HEK293 (cell line): ENCODE measurements around the gene FOXN3.

Source experiments
- CTCF ChIA-PET: fragments of 350-600 bp; formaldehyde crosslinking; extraction: SDS; loops from one replicate; lab custom pipeline; 2021; ENCODE audit warnings: antibody characterized with exemption; lab: Yijun Ruan, JAX
- POLR2A ChIA-PET: fragments of 300-600 bp; formaldehyde crosslinking; extraction: SDS; loops from one replicate; lab custom pipeline; 2020; ENCODE audit warnings: antibody characterized with exemption, inconsistent platforms; lab: Yijun Ruan, JAX
- H3K27ac ChIP-seq: fragments of 200-500 bp; sonication (Bioruptor generic); 2 replicates; pipeline ENCODE4 v1.5.1; 2014; ENCODE audit warnings: low read depth, low read length, control low read depth, inconsistent platforms; ENCODE audit errors: extremely low read depth
- H3K36me3 ChIP-seq, 2 experiments: fragments of 200-500 bp in 1 of 2; sonication (Bioruptor generic) in 1 of 2; 1 replicate in 1 of 2; 2 replicates in 1 of 2; pipeline ENCODE4 v1.5.1; 2014 to 2017; ENCODE audit warnings: inconsistent platforms in 2 of 2, low read length in 2 of 2; ENCODE audit not compliant: control insufficient read depth in 2 of 2, insufficient read depth in 1 of 2
- H3K4me1 ChIP-seq: fragments of 200-500 bp; sonication (Bioruptor generic); 2 replicates; pipeline ENCODE4 v1.5.1; 2014; ENCODE audit warnings: mild to moderate bottlenecking, low read length, inconsistent platforms; ENCODE audit not compliant: control insufficient read depth, insufficient read depth
- H3K4me3 ChIP-seq: 2 replicates; pipeline ENCODE4 v1.5.1; 2011; ENCODE audit warnings: low read depth, mild to moderate bottlenecking, control low read depth, low read length, moderate library complexity
- H3K9me3 ChIP-seq: fragments of 200-500 bp; sonication (Bioruptor generic); 2 replicates; pipeline ENCODE4 v1.5.1; 2014; ENCODE audit warnings: low read depth, low read length, inconsistent platforms; ENCODE audit not compliant: control insufficient read depth, insufficient read depth
- GFI1B ChIP-seq: fragments of 450-650 bp; formaldehyde crosslinking; IDR thresholded peaks from 2 replicates; pipeline ENCODE4 v1.5.1; 2016; ENCODE audit warnings: missing biosample characterization, missing genetic modification characterization
- REPIN1 ChIP-seq: fragments of 450-650 bp; formaldehyde crosslinking; IDR thresholded peaks from 2 replicates; pipeline ENCODE4 v1.5.1; 2017; ENCODE audit warnings: missing biosample characterization, missing genetic modification characterization, low read depth
- ZFP41 ChIP-seq: fragments of 450-650 bp; formaldehyde crosslinking; IDR thresholded peaks from 2 replicates; pipeline ENCODE4 v1.5.1; 2016; ENCODE audit warnings: missing biosample characterization, missing genetic modification characterization, borderline replicate concordance
- ZNF133 ChIP-seq: fragments of 450-650 bp; formaldehyde crosslinking; IDR thresholded peaks from 2 replicates; pipeline ENCODE4 v1.5.1; 2016; ENCODE audit warnings: missing biosample characterization, missing genetic modification characterization
- ZNF138 ChIP-seq: fragments of 450-650 bp; formaldehyde crosslinking; IDR thresholded peaks from 2 replicates; pipeline ENCODE4 v1.5.1; 2016; ENCODE audit warnings: missing biosample characterization, missing genetic modification characterization, borderline replicate concordance
- ZNF157 ChIP-seq: fragments of 450-650 bp; formaldehyde crosslinking; IDR thresholded peaks from 2 replicates; pipeline ENCODE4 v1.5.1; 2016; ENCODE audit warnings: missing biosample characterization, missing genetic modification characterization
- ZNF16 ChIP-seq: fragments of 450-650 bp; formaldehyde crosslinking; IDR thresholded peaks from 2 replicates; pipeline ENCODE4 v1.5.1; 2016; ENCODE audit warnings: low read depth, missing biosample characterization, missing genetic modification characterization
- ZNF239 ChIP-seq: fragments of 450-650 bp; formaldehyde crosslinking; IDR thresholded peaks from 2 replicates; pipeline ENCODE4 v1.5.1; 2016; ENCODE audit warnings: missing biosample characterization, missing genetic modification characterization
- ZNF274 ChIP-seq, 2 experiments: fragments of 200-500 bp in 1 of 2; fragments of 450-650 bp in 1 of 2; sonication (Bioruptor generic) in 1 of 2; formaldehyde crosslinking in 1 of 2; IDR thresholded peaks; 2 replicates each; pipeline versions ENCODE4 v1.5.1 to v1.6.1; 2014 to 2016; ENCODE audit warnings: borderline replicate concordance in 1 of 2, inconsistent platforms in 1 of 2, low read length in 1 of 2, missing biosample characterization in 1 of 2, missing genetic modification characterization in 1 of 2
- ZNF324 ChIP-seq: fragments of 450-650 bp; formaldehyde crosslinking; IDR thresholded peaks from 2 replicates; pipeline ENCODE4 v1.5.1; 2016; ENCODE audit warnings: missing biosample characterization, missing genetic modification characterization
- ZNF366 ChIP-seq: fragments of 450-650 bp; formaldehyde crosslinking; conservative IDR thresholded peaks from 2 replicates; pipeline ENCODE4 v1.5.1; 2016; ENCODE audit warnings: missing biosample characterization, missing genetic modification characterization
- ZNF433 ChIP-seq: fragments of 450-650 bp; formaldehyde crosslinking; IDR thresholded peaks from 2 replicates; pipeline ENCODE4 v1.5.1; 2016; ENCODE audit warnings: missing biosample characterization, missing genetic modification characterization, low read depth
- ZNF529 ChIP-seq: fragments of 450-650 bp; formaldehyde crosslinking; IDR thresholded peaks from 2 replicates; pipeline ENCODE4 v1.5.1; 2017; ENCODE audit warnings: missing genetic modification characterization, missing biosample characterization; ENCODE audit not compliant: insufficient replicate concordance
- ZNF561 ChIP-seq: fragments of 450-650 bp; IDR thresholded peaks from 2 replicates; pipeline ENCODE4 v1.5.1; 2018; ENCODE audit warnings: missing biosample characterization, missing genetic modification characterization, borderline replicate concordance
- ZNF596 ChIP-seq: fragments of 450-650 bp; IDR thresholded peaks from 2 replicates; pipeline ENCODE4 v1.5.0; 2018; ENCODE audit warnings: missing biosample characterization, mild to moderate bottlenecking, missing genetic modification characterization, moderate library complexity
- ZNF623 ChIP-seq: fragments of 450-650 bp; formaldehyde crosslinking; IDR thresholded peaks from 2 replicates; pipeline ENCODE4 v1.5.1; 2016; ENCODE audit warnings: missing biosample characterization, missing genetic modification characterization
- ZNF654 ChIP-seq: fragments of 450-650 bp; formaldehyde crosslinking; IDR thresholded peaks from 2 replicates; pipeline ENCODE4 v1.5.1; 2016; ENCODE audit warnings: low read depth, missing biosample characterization, missing genetic modification characterization
- ZNF76 ChIP-seq: fragments of 450-650 bp; formaldehyde crosslinking; IDR thresholded peaks from 2 replicates; pipeline ENCODE4; 2016; ENCODE audit warnings: low read depth, missing biosample characterization, missing genetic modification characterization, borderline replicate concordance
- ZNF776 ChIP-seq: fragments of 450-650 bp; formaldehyde crosslinking; IDR thresholded peaks from 2 replicates; pipeline ENCODE4 v1.5.0; 2017; ENCODE audit warnings: missing biosample characterization, missing genetic modification characterization, borderline replicate concordance
- ZNF830 ChIP-seq: fragments of 450-650 bp; IDR thresholded peaks from 2 replicates; pipeline ENCODE4 v1.5.0; 2018; ENCODE audit warnings: missing biosample characterization, missing genetic modification characterization, low read depth, mild to moderate bottlenecking, moderate library complexity
- TF ChIP-seq, protein P1 (sequence below): fragments of 450-650 bp; formaldehyde crosslinking; IDR thresholded peaks from 2 replicates; pipeline ENCODE4 v1.5.1; 2016; ENCODE audit warnings: missing biosample characterization, missing genetic modification characterization
- TF ChIP-seq, protein P2 (sequence below): fragments of 450-650 bp; formaldehyde crosslinking; IDR thresholded peaks from 2 replicates; pipeline ENCODE4 v1.5.1; 2016; ENCODE audit warnings: missing biosample characterization, missing genetic modification characterization
- TF ChIP-seq, protein P3 (sequence below): fragments of 450-650 bp; formaldehyde crosslinking; IDR thresholded peaks from 2 replicates; pipeline ENCODE4 v1.5.1; 2016; ENCODE audit warnings: missing biosample characterization, missing genetic modification characterization
- TF ChIP-seq, protein P4 (sequence below): fragments of 450-650 bp; formaldehyde crosslinking; IDR thresholded peaks from 2 replicates; pipeline ENCODE4 v1.5.1; 2016; ENCODE audit warnings: missing biosample characterization, missing genetic modification characterization
- TF ChIP-seq, protein P5 (sequence below): fragments of 450-650 bp; formaldehyde crosslinking; IDR thresholded peaks from 2 replicates; pipeline ENCODE4 v1.5.1; 2016; ENCODE audit warnings: missing biosample characterization, missing genetic modification characterization

FOXN3 gene

DNA sequence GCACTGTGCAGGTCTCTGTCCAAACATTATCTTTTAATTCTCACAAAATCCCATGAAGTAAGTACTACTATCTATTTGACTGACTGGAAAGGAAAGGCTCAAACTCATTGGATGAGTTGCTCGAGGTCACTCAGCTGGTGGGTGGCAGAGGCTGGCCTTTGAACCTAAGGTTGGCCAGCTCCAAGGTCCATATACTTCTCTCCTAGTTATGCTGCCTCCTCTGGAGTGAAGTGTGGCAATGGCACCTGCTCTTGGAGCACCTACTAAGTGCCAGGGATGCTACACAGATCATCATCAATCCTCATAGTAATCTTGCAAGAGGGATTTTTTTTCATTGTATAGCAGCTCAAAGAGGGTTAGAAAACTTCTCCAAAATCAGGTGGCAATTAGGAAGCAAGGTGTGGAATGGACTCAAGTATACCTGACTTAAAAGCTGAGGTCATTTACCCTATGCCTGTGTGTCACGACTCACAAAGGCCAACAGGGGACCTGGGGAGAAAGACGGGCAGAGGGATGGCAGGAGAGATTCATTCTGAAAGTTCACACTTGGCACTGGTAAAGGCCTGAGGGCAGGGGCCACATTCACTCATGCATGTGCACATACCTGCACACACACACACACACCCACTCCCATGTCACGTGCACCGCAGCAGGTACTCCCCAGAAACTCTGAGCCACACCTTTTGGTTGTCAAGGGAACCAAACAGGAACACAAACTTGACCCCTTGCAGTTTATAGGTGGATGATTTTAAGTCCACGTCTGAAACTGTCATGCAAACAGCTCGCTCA lies 146.4 kb downstream of the FOXN3 start:
- Histone ChIP-seq H3K4me1 (no peaks in the 10 kb centered on the region), H3K36me3 (no peaks in the 10 kb centered on the region), H3K9me3 (no peaks in the 10 kb centered on the region), H3K27ac (no peak overlapping the region), H3K4me3 (no peak overlapping the region)
- ChIA-PET CTCF (no interaction called here), POLR2A (no interaction called here)
- TF ChIP-seq ZNF596 (tag by site-specific recombination) (no peak), ZNF654 (no peak), GFI1B (tag by site-specific recombination) (no peak), ZNF133 (tag by site-specific recombination) (no peak), ZNF623 (no peak), ZNF561 (tag by site-specific recombination) (no peak), ZNF274 (IDR thresholded peaks at IDR 0.05; ENCODE audit: low read length) (no peak), ZNF274 (tag by site-specific recombination; IDR thresholded peaks at IDR 0.05; ENCODE audit: borderline replicate concordance) (no peak), REPIN1 (no peak), ZNF776 (tag by site-specific recombination) (no peak), ZNF76 (no peak), ZNF433 (tag by site-specific recombination) (no peak)
- TF ChIP-seq, protein P1, sequence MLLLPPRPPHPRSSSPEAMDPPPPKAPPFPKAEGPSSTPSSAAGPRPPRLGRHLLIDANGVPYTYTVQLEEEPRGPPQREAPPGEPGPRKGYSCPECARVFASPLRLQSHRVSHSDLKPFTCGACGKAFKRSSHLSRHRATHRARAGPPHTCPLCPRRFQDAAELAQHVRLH (tag by site-specific recombination): no peak
- TF ChIP-seq, protein P2, sequence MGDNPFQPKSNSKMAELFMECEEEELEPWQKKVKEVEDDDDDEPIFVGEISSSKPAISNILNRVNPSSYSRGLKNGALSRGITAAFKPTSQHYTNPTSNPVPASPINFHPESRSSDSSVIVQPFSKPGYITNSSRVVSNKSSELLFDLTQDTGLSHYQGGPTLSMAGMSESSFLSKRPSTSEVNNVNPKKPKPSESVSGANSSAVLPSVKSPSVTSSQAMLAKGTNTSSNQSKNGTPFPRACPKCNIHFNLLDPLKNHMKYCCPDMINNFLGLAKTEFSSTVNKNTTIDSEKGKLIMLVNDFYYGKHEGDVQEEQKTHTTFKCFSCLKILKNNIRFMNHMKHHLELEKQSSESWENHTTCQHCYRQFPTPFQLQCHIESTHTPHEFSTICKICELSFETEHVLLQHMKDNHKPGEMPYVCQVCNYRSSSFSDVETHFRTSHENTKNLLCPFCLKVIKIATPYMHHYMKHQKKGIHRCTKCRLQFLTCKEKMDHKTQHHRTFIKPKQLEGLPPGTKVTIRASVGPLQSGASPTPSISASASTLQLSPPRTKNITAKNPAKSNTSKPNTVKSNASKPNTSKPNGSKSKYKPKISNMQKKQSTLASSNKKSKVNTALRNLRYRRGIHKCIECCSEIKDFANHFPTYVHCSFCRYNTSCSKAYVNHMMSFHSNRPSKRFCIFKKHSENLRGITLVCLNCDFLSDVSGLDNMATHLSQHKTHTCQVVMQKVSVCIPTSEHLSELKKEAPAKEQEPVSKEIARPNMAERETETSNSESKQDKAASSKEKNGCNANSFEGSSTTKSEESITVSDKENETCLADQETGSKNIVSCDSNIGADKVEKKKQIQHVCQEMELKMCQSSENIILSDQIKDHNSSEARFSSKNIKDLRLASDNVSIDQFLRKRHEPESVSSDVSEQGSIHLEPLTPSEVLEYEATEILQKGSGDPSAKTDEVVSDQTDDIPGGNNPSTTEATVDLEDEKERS (tag by site-specific recombination): no peak
- TF ChIP-seq, protein P3, sequence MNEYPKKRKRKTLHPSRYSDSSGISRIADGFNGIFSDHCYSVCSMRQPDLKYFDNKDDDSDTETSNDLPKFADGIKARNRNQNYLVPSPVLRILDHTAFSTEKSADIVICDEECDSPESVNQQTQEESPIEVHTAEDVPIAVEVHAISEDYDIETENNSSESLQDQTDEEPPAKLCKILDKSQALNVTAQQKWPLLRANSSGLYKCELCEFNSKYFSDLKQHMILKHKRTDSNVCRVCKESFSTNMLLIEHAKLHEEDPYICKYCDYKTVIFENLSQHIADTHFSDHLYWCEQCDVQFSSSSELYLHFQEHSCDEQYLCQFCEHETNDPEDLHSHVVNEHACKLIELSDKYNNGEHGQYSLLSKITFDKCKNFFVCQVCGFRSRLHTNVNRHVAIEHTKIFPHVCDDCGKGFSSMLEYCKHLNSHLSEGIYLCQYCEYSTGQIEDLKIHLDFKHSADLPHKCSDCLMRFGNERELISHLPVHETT (tag by site-specific recombination): no peak
- TF ChIP-seq, protein P4, sequence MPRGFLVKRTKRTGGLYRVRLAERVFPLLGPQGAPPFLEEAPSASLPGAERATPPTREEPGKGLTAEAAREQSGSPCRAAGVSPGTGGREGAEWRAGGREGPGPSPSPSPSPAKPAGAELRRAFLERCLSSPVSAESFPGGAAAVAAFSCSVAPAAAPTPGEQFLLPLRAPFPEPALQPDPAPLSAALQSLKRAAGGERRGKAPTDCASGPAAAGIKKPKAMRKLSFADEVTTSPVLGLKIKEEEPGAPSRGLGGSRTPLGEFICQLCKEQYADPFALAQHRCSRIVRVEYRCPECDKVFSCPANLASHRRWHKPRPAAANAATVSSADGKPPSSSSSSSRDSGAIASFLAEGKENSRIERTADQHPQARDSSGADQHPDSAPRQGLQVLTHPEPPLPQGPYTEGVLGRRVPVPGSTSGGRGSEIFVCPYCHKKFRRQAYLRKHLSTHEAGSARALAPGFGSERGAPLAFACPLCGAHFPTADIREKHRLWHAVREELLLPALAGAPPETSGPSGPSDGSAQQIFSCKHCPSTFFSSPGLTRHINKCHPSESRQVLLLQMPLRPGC (tag by site-specific recombination): no peak

DNA sequence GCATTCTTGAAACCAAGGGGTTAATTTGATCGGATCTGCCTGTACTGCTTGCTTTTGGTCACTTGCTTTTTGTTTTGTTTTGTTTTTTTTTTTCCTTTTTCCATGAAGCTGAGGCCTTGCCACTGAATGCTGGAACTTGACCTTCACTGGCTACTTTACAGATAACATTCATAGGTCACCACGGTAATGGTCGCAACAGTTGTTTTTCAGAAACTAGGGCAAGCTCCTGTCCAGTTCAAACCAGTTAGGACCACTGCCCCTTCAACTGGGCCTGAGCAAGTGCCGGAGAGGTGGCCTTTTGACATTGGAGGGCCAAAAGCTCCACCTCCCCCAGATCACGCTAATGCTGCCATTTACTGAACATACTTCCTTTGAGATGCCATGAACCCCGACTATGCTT lies 147.6 kb downstream of the FOXN3 start:
- ChIA-PET CTCF (no interaction called here), POLR2A (no interaction called here)
- H3K9me3 ChIP-seq: no peaks in the 10 kb centered on the region
- no peaks in the 10 kb centered on the region for H3K4me1 ChIP-seq
- no peak overlapping the region for H3K27ac ChIP-seq
- no peak overlapping the region for H3K4me3 ChIP-seq
- no peaks in the 10 kb centered on the region for H3K36me3 ChIP-seq
- TF ChIP-seq ZNF830 (tag by site-specific recombination) (no peak), ZNF529 (tag by site-specific recombination) (no peak), ZNF16 (tag by site-specific recombination) (no peak), ZNF366 (no peak), ZNF324 (tag by site-specific recombination) (no peak), ZNF654 (no peak), ZNF138 (tag by site-specific recombination) (no peak), ZNF239 (tag by site-specific recombination) (no peak), ZFP41 (tag by site-specific recombination) (no peak), ZNF157 (no peak)
- TF ChIP-seq, protein P5, sequence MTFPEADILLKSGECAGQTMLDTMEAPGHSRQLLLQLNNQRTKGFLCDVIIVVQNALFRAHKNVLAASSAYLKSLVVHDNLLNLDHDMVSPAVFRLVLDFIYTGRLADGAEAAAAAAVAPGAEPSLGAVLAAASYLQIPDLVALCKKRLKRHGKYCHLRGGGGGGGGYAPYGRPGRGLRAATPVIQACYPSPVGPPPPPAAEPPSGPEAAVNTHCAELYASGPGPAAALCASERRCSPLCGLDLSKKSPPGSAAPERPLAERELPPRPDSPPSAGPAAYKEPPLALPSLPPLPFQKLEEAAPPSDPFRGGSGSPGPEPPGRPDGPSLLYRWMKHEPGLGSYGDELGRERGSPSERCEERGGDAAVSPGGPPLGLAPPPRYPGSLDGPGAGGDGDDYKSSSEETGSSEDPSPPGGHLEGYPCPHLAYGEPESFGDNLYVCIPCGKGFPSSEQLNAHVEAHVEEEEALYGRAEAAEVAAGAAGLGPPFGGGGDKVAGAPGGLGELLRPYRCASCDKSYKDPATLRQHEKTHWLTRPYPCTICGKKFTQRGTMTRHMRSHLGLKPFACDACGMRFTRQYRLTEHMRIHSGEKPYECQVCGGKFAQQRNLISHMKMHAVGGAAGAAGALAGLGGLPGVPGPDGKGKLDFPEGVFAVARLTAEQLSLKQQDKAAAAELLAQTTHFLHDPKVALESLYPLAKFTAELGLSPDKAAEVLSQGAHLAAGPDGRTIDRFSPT: no peak
